Adrenal gland (tissue), 12 donors: ENCODE measurements around the gene AK5. TPM values are rescaled to one million over a fixed set of nuclear protein-coding genes. Genes with fewer than 3 reads are reported as not detected.

Experiments used
- DNase-seq, 7 donors: peaks; one replicate each; pipeline ENCODE4 v3.0.0-alpha.2; 2019 to 2020
- H3K27ac ChIP-seq, 5 donors: fragments of 200-600 bp; sonication (generic) in 4 of 5; 1 replicate in 3 of 5; 2 replicates in 2 of 5; pipeline versions ENCODE4 v1.5.1 to v1.8.0; 2016 to 2020; ENCODE audit warnings: mild to moderate bottlenecking in 1 of 5
- H3K27me3 ChIP-seq: fragments of 200-600 bp; 2 replicates; pipeline ENCODE4 v1.8.0; 2021
- H3K36me3 ChIP-seq, 2 donors: fragments of 200-600 bp; replicated peaks in 1 of 2; 1 replicate in 1 of 2; 2 replicates in 1 of 2; pipeline versions ENCODE4 v1.5.1 to v1.8.0; 2018 to 2022
- H3K4me1 ChIP-seq, 2 donors: fragments of 200-600 bp; replicated peaks in 1 of 2; 1 replicate in 1 of 2; 2 replicates in 1 of 2; pipeline versions ENCODE4 v1.5.1 to v1.8.0; 2018 to 2021
- H3K4me3 ChIP-seq, 4 donors: fragments of 200-600 bp; sonication (generic) in 3 of 4; one replicate each; pipeline ENCODE4 v1.5.1; 2016 to 2018
- H3K9me3 ChIP-seq, 3 donors: fragments of 200-600 bp; sonication (generic) in 1 of 3; replicated peaks in 1 of 3; 1 replicate in 2 of 3; 2 replicates in 1 of 3; pipeline versions ENCODE4 v1.5.1 to v1.8.0; 2016 to 2021
- POLR2A ChIP-seq, 2 donors: fragments of 450-650 bp; IDR thresholded peaks; one replicate each; pipeline ENCODE4 v1.6.1; 2017; ENCODE audit warnings: antibody characterized with exemption in 2 of 2, mild to moderate bottlenecking in 2 of 2, moderate library complexity in 1 of 2
- WGBS, 4 donors: extraction: QIAGEN DNeasy Blood & Tissue Kit in 2 of 4; methylation state at CpG; one replicate each; pipeline versions ENCODE4 v1.1.5 to v1.1.7; 2013 to 2017; 5-methylcytosine and 5-hydroxymethylcytosine counted together
- intact Hi-C, 2 donors: fragments of 100-400 bp; cut with DNase I; formaldehyde crosslinking; loops; one replicate each; pipeline versions ENCODE4 v1.14.1 to v1.15.0; 2022 to 2023
- polyA plus RNA-seq, 3 donors: library from polyadenylated mRNA; stranded (reverse); fragments of 200-250 nt in 2 of 3; fragments of 350-450 nt in 1 of 3; fragmentation: Illumina TruSeq in 1 of 3; extraction: RNeasy Lipid Tissue Mini Kit (QIAGEN cat#74804) in 1 of 3; gene quantifications; one replicate each; pipeline ENCODE4 v1.2.3, GENCODE V29; 2013 to 2014
- total RNA-seq, 9 donors: library from RNA; depleted of rRNA in 4 of 9; stranded (reverse); fragments of >200 nt in 4 of 9; fragments of 120-200 nt in 1 of 9; fragmentation: NEBNext Ultra II Directional in 1 of 9; extraction: Animal tissue kit (Norgen Biotek cat#: 25700) in 1 of 9; gene quantifications; one replicate each; pipeline versions ENCODE4 v1.1.0 to v1.2.4, GENCODE V29; 2013 to 2023
- TF ChIP-seq, protein P1 (sequence below), 6 experiments: fragments of 450-650 bp in 4 of 6; fragments of 200-600 bp in 2 of 6; sonication (generic) in 1 of 6; IDR thresholded peaks; 1 replicate in 5 of 6; 2 replicates in 1 of 6; pipeline versions ENCODE4 v1.5.1 to v1.8.0; 2016 to 2021; ENCODE audit warnings: antibody characterized with exemption in 6 of 6, mild to moderate bottlenecking in 2 of 6, moderate library complexity in 1 of 6
- donor health status: healthy with polysubstance abuse.
- donor health status: Bipolar disorder and iron deficiency.
- donor health status: DM: yes; HTN: yes; CAD: no.
- donor health status: DM: no; HTN: no; CAD: no.
- donor health status: DM: no; HTN: no; CAD: no.
- donor health status: DM: yes; HTN: yes; CAD: no.

Gene AK5
- total and polyA plus RNA-seq, 12 donors: 0.34 to 2.3 (median 1.1) TPM; not detected in 4

GRCh38 chr1:77562596-77563150, 280.9 kb downstream of the AK5 start:
- H3K9me3 ChIP-seq: no peaks in the 10 kb centered on the region
- intact Hi-C loops: no loop called here
- no peak overlapping the region for H3K27ac ChIP-seq
- WGBS, 4 donors: 58 to 70% (median 64%) methylated on average over 3 of the region's 3 CpGs
- no peak for DNase-seq
- peaks cover 0 to 6% of the 10 kb centered on the region in 2 donors for H3K4me1 ChIP-seq
- H3K4me3 ChIP-seq: no peak overlapping the region
- no peaks in the 10 kb centered on the region for H3K27me3 ChIP-seq
- TF ChIP-seq, protein P1, sequence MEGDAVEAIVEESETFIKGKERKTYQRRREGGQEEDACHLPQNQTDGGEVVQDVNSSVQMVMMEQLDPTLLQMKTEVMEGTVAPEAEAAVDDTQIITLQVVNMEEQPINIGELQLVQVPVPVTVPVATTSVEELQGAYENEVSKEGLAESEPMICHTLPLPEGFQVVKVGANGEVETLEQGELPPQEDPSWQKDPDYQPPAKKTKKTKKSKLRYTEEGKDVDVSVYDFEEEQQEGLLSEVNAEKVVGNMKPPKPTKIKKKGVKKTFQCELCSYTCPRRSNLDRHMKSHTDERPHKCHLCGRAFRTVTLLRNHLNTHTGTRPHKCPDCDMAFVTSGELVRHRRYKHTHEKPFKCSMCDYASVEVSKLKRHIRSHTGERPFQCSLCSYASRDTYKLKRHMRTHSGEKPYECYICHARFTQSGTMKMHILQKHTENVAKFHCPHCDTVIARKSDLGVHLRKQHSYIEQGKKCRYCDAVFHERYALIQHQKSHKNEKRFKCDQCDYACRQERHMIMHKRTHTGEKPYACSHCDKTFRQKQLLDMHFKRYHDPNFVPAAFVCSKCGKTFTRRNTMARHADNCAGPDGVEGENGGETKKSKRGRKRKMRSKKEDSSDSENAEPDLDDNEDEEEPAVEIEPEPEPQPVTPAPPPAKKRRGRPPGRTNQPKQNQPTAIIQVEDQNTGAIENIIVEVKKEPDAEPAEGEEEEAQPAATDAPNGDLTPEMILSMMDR (IDR thresholded peaks at IDR 0.05): no peak
- no peak for TF ChIP-seq POLR2A (IDR thresholded peaks at IDR 0.05)
- H3K36me3 ChIP-seq: peaks cover 0 to 36% of the 10 kb centered on the region in 2 donors

- Histone ChIP-seq H3K36me3 (peaks cover 0 to 48% of the 10 kb centered on the region in 2 donors), H3K27me3 (no peaks in the 10 kb centered on the region), H3K4me1 (peaks cover 0 to 6% of the 10 kb centered on the region in 2 donors), H3K9me3 (no peaks in the 10 kb centered on the region), H3K27ac (no peak overlapping the region), H3K4me3 (no peak overlapping the region)
- TF ChIP-seq POLR2A (IDR thresholded peaks at IDR 0.05): no peak
- TF ChIP-seq, protein P1 (IDR thresholded peaks at IDR 0.05): no peak
- WGBS, 4 donors: 94 to 99% (median 96%) methylated on average over 4 of the region's 4 CpGs
- DNase-seq: no peak
- intact Hi-C loops: no loop called here
Measured at GRCh38 chr1:77565321-77565720, 283.5 kb downstream of the AK5 start.

DNA sequence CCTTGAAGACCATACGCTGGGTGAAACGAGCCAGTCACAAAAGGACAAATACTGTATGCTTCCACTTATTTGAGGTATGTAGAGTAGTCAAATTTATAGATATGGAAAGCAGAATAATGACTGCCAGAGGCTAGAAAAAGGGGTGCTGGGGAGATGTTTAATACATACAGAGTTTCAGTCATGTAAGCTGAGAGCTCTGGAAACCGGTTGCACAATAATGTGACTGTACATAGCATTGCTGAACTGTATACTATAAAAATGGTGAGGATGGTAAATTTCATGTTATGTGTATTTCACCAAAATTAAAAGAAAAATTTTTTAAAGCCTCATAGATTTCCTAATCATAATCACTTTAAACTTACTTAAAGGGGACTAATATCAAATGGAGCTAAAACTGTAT, 289.8 kb downstream of the AK5 start:
- no peak for DNase-seq
- no peaks in the 10 kb centered on the region for H3K4me1 ChIP-seq
- 96 to 98% (median 97%) methylated on average over 3 of the region's 3 CpGs for WGBS, 4 donors
- intact Hi-C loops: no loop called here
- no peak overlapping the region for H3K27ac ChIP-seq
- H3K4me3 ChIP-seq: no peak overlapping the region
- no peaks in the 10 kb centered on the region for H3K27me3 ChIP-seq
- H3K36me3 ChIP-seq: peaks cover 0 to 60% of the 10 kb centered on the region in 2 donors
- no peak for TF ChIP-seq POLR2A (IDR thresholded peaks at IDR 0.05)
- TF ChIP-seq, protein P1 (IDR thresholded peaks at IDR 0.05): no peak
- no peaks in the 10 kb centered on the region for H3K9me3 ChIP-seq

- peaks cover 0 to 47% of the 10 kb centered on the region in 2 donors for H3K36me3 ChIP-seq
- 94 to 98% (median 96%) methylated on average over 3 of the region's 3 CpGs for WGBS, 4 donors
- DNase-seq: no peak
- peaks cover 0 to 6% of the 10 kb centered on the region in 2 donors for H3K4me1 ChIP-seq
- H3K4me3 ChIP-seq: no peak overlapping the region
- no peaks in the 10 kb centered on the region for H3K27me3 ChIP-seq
- intact Hi-C loops: no loop called here
- no peaks in the 10 kb centered on the region for H3K9me3 ChIP-seq
- no peak overlapping the region for H3K27ac ChIP-seq
- TF ChIP-seq, protein P1 (IDR thresholded peaks at IDR 0.05): peak in 1 of 6 experiments; percentile 13
- no peak for TF ChIP-seq POLR2A (IDR thresholded peaks at IDR 0.05)
Measured at GRCh38 chr1:77579547-77579946, 297.7 kb downstream of the AK5 start.
